SW480 (cell line): ENCODE data around the gene SRP9.
"Not testable (repeated sequence)": the region's sequence is repeated elsewhere in the genome, so short reads cannot be mapped to it uniquely, and the experiment has no call there.

Source experiments
- DNase-seq: peaks from one replicate; pipeline ENCODE4 v3.0.0-alpha.2; 2016; ENCODE audit warnings: low spot score

SRP9 gene

GRCh38 chr1:225755671-225756319 lies 21.8 kb upstream of the SRP9 start:
- no peak for DNase-seq

GRCh38 chr1:225757927-225758656 lies 19.5 kb upstream of the SRP9 start:
- peak; percentile 32 for DNase-seq

- not testable (repeated sequence) for DNase-seq
Measured at GRCh38 chr1:225759972-225760371, 17.7 kb upstream of the SRP9 start.

GRCh38 chr1:225760531-225760930 lies 17.1 kb upstream of the SRP9 start:
- DNase-seq = no peak

- not testable (repeated sequence) for DNase-seq
Measured at GRCh38 chr1:225761395-225761794, 16.2 kb upstream of the SRP9 start.

GRCh38 chr1:225762002-225762441 lies 15.6 kb upstream of the SRP9 start:
- no peak for DNase-seq

- no peak for DNase-seq
Measured at GRCh38 chr1:225762444-225762843, 15.2 kb upstream of the SRP9 start.

- no peak for DNase-seq
Measured at GRCh38 chr1:225763716-225764548, 13.7 kb upstream of the SRP9 start.

- DNase-seq = no peak
Measured at GRCh38 chr1:225765982-225766674, 11.5 kb upstream of the SRP9 start.

- no peak for DNase-seq
Measured at GRCh38 chr1:225766967-225767633, 10.5 kb upstream of the SRP9 start.

- no peak for DNase-seq
Measured at GRCh38 chr1:225767634-225768540, 9.7 kb upstream of the SRP9 start.

GRCh38 chr1:225768662-225769426 lies 8.8 kb upstream of the SRP9 start:
- no peak for DNase-seq

- no peak for DNase-seq
Measured at GRCh38 chr1:225769687-225770086, 7.9 kb upstream of the SRP9 start.

- no peak for DNase-seq
Measured at GRCh38 chr1:225770561-225771248, 6.9 kb upstream of the SRP9 start.

GRCh38 chr1:225771661-225772322 lies 5.8 kb upstream of the SRP9 start:
- no peak for DNase-seq

- DNase-seq = peak; percentile 80
Measured at GRCh38 chr1:225772323-225772768, 5.3 kb upstream of the SRP9 start.

- DNase-seq = no peak
Measured at GRCh38 chr1:225772848-225773247, 4.8 kb upstream of the SRP9 start.
